ENCODE measurements around the gene RFLNA.

- TF ChIP-seq CEBPB (IDR thresholded peaks at IDR 0.05) (no peak), MAX (IDR thresholded peaks at IDR 0.05) (no peak)
These were observed 49.6 kb downstream of the RFLNA start for GRCh38 chr12:124344526-124344925.

Measured in Ishikawa (cell line).